ENCODE results near the gene GRIP2.

GRIP2 gene

DNA sequence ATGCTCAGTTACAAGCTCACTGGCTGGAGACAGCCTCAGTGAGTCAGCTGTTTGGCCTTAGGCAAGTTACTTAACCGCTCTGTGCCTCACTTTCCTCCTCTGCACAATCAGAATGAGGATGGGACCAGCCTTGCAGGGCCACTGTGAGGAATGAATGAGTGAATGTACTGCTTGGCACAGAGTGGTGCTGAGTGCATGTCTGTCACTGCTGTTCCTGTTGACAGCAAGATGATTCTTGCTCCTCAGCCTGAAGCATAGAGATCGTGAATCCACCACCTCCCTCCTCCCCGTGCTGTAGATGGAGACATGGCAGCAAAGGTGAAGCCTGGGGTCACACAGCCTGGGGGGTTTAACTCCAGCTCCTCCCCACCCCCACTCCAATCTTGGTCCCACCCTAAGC lies 14.6 kb upstream of the GRIP2 start:
- TF ChIP-seq, protein P1, sequence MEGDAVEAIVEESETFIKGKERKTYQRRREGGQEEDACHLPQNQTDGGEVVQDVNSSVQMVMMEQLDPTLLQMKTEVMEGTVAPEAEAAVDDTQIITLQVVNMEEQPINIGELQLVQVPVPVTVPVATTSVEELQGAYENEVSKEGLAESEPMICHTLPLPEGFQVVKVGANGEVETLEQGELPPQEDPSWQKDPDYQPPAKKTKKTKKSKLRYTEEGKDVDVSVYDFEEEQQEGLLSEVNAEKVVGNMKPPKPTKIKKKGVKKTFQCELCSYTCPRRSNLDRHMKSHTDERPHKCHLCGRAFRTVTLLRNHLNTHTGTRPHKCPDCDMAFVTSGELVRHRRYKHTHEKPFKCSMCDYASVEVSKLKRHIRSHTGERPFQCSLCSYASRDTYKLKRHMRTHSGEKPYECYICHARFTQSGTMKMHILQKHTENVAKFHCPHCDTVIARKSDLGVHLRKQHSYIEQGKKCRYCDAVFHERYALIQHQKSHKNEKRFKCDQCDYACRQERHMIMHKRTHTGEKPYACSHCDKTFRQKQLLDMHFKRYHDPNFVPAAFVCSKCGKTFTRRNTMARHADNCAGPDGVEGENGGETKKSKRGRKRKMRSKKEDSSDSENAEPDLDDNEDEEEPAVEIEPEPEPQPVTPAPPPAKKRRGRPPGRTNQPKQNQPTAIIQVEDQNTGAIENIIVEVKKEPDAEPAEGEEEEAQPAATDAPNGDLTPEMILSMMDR (conservative IDR thresholded peaks at IDR 0.05; ENCODE audit: control insufficient read depth, insufficient read depth, low read depth, low read length): no peak
- H3K4me3 ChIP-seq (ENCODE audit: control insufficient read depth, low read depth, low read length): no peak overlapping the region
- no peak for DNase-seq (ENCODE audit: low read depth)

DNA sequence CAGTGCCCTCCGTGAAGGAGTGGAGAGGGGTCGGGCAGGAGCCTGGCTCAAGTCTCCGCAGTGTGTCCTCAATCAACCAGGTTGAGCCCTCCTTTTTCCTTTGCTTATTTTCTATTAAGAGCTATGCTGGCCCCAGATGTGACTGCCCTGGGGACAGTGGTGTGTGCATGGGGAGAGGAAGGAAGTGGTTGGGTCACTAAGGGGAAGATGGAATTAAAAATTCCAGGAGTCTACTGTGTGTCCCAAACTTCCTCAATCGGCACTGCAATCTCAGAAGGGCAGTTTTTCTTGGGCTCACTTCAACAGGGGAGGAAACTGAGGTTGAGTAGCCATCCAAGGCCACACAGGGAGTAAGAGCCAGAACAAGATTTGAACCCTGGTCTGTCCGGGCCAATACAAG lies 13.7 kb upstream of the GRIP2 start:
- TF ChIP-seq, protein P1 (conservative IDR thresholded peaks at IDR 0.05; ENCODE audit: control insufficient read depth, insufficient read depth, low read depth, low read length): no peak
- no peak for DNase-seq (ENCODE audit: low read depth)
- no peak overlapping the region for H3K4me3 ChIP-seq (ENCODE audit: control insufficient read depth, low read depth, low read length)

DNA sequence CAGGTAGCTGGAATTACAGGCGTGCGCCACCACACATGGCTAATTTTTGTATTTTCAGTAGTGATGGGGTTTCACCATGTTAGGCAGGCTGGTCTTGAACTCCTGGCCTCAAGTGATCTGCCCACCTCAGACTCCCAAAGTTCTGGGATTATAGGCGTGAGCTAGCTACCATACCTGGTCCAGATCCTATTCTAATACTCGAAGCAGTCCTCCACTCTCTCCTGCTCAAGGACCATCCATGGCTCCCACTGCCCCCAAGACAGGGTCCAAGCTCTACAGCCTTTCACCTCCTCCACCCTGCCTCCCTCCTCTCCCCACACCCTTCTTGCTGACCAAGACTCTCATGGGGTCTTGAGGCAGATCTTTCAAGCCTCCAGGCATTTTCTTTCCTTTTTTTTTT lies 12.6 kb upstream of the GRIP2 start:
- H3K4me3 ChIP-seq (ENCODE audit: control insufficient read depth, low read depth, low read length): no peak overlapping the region
- DNase-seq (ENCODE audit: low read depth): no peak
- TF ChIP-seq, protein P1 (conservative IDR thresholded peaks at IDR 0.05; ENCODE audit: control insufficient read depth, insufficient read depth, low read depth, low read length): no peak

DNA sequence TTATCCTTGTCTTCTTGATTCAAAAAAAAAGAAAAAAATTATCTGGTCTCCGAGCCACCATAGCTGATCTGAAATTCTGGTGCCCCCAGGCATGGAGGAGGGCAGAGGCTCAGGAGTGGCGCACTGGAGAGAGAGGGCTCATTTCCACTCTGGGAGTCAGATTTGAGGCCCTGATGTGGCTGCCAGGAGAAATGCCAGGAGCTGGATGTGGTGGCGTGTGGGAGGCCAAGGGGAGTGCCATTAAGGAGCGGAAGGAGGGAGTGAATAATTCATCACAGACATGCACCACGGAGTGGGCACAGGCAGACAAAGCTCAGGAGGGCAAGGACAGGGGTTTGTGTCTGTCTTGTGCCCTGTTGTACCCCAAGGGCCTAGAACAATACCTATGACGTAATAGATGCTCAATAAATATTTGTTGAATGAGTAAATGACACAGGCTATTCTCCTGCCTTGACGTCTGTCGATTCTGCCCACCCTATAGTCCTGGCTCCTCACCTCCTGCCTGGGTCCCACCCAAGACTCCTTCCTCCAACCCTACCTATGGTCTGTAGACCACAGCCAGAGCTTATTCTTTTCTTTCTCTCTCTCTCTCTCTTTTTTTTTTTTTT lies 12.0 kb upstream of the GRIP2 start:
- no peak for DNase-seq (ENCODE audit: low read depth)
- TF ChIP-seq, protein P1 (conservative IDR thresholded peaks at IDR 0.05; ENCODE audit: control insufficient read depth, insufficient read depth, low read depth, low read length): no peak
- no peak overlapping the region for H3K4me3 ChIP-seq (ENCODE audit: control insufficient read depth, low read depth, low read length)

DNA sequence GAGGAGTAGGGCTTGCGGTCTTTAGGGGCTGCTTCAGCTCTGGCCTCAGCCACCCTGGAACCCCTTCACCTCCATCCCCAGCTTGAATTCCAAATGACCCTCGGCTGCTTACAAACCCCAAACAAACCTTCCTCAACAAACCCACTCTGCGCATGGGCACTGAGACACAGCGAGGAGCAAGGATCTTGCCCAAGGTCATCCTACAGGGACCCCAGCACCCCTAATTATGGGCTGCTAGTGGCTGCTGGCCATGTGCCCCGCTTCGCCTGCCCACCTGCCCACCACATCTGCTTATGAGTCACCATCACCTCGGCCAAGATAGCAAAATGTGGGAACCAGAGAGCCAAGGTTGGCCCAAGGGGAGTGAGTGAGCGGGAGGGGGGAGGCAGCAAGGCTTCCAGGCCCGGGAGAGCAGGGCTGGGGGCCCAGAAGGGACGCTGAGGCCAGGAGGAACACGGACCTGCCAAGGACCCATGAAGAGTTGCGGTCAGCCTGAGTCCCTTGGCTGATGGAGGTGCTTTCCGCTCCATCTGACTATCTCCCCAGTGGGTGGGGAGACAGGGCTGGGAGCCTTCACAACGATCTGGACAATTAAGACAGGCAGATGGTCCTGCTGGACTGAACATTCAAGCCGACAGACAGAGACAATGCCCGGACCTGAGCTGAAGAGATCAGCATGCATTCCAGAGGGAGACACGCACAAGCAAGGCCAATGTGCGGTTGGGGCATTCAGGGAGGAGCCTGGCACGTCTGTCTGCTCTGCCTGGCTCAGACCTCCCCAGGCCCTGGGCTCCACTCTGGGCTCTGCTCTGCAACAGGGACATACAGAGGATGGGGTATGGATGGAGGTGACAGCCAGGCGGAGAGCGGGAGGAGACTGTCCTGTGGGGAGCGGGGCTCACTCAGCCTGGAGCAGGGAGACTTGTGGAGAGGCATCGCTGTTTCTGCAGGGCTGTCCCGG lies 10.8 kb upstream of the GRIP2 start:
- peak; percentile 12 for DNase-seq (ENCODE audit: low read depth)
- TF ChIP-seq, protein P1 (conservative IDR thresholded peaks at IDR 0.05; ENCODE audit: control insufficient read depth, insufficient read depth, low read depth, low read length): no peak
- no peak overlapping the region for H3K4me3 ChIP-seq (ENCODE audit: control insufficient read depth, low read depth, low read length)

DNA sequence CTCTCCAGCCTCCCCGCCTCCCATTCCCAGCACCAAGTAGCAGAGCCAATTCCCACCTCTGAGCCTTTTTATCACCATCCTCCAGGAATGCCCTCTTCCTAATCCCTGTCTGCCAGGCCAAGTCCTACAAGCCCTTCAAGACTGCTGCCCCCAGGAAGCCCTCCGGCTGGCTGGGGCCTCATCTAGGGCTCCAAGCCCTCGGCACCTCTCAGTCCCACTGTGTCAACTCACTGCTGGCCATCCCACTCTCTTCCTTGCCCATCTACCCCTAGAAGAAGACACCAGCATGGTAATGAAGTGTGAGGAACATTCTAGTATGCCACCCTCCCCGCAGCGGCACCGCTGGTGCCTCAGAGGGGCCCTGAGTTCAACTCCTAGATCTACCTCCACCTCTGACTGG lies 10.0 kb upstream of the GRIP2 start:
- H3K4me3 ChIP-seq (ENCODE audit: control insufficient read depth, low read depth, low read length): no peak overlapping the region
- DNase-seq (ENCODE audit: low read depth): no peak
- TF ChIP-seq, protein P1 (conservative IDR thresholded peaks at IDR 0.05; ENCODE audit: control insufficient read depth, insufficient read depth, low read depth, low read length): no peak
